Esophagus squamous epithelium (tissue), 5 donors: ENCODE data around the gene SCG2. TPM values are rescaled to one million over a fixed set of nuclear protein-coding genes. Genes with fewer than 3 reads are reported as not detected.

Experiments used
- DNase-seq: peaks from one replicate; lab custom pipeline; 2025; lab: John Stamatoyannopoulos, UW
- H3K27ac ChIP-seq, 4 donors: fragments of 200-600 bp; sonication (generic); one replicate each; pipeline ENCODE4 v1.5.1; 2016 to 2019; ENCODE audit warnings: mild to moderate bottlenecking in 1 of 4
- H3K27me3 ChIP-seq, 4 donors: fragments of 200-600 bp; sonication (generic); 1 replicate in 3 of 4; 2 replicates in 1 of 4; pipeline versions ENCODE4 v1.5.1 to v1.6.0; 2017 to 2021; ENCODE audit warnings: antibody characterized with exemption in 1 of 4
- H3K36me3 ChIP-seq, 3 donors: fragments of 200-600 bp; sonication (generic); one replicate each; pipeline ENCODE4 v1.5.1; 2016 to 2019
- H3K4me1 ChIP-seq, 3 donors: fragments of 200-600 bp; sonication (generic); one replicate each; pipeline ENCODE4 v1.5.1; 2017 to 2019
- H3K4me3 ChIP-seq, 4 donors: fragments of 200-600 bp; sonication (generic); 1 replicate in 3 of 4; 2 replicates in 1 of 4; pipeline ENCODE4 v1.5.1; 2016 to 2019; ENCODE audit warnings: mild to moderate bottlenecking in 2 of 4, moderate library complexity in 1 of 4
- H3K9me3 ChIP-seq, 3 donors: fragments of 200-600 bp; sonication (generic); one replicate each; pipeline ENCODE4 v1.5.1; 2016 to 2019
- POLR2A ChIP-seq, 4 donors: fragments of 450-650 bp; IDR thresholded peaks; one replicate each; pipeline ENCODE4 v1.6.1; 2017; ENCODE audit warnings: antibody characterized with exemption in 4 of 4, mild to moderate bottlenecking in 4 of 4, moderate library complexity in 3 of 4
- whole genome bisulfite sequencing, 2 donors: methylation state at CpG; one replicate each; pipeline ENCODE4 v1.1.5; 2018; 5-methylcytosine and 5-hydroxymethylcytosine counted together
- intact Hi-C: fragments of 100-400 bp; cut with DNase I; formaldehyde crosslinking; loops from one replicate; pipeline ENCODE4 v1.15.0; 2022
- total RNA-seq, 4 donors: library from RNA; depleted of rRNA; stranded (reverse); fragments of >200 nt; gene quantifications; one replicate each; pipeline ENCODE4 v1.1.0, GENCODE V29; 2016
- TF ChIP-seq, protein P1 (sequence below), 6 experiments: fragments of 450-650 bp in 4 of 6; fragments of 200-600 bp in 2 of 6; sonication (generic) in 2 of 6; IDR thresholded peaks; one replicate each; pipeline ENCODE4 v1.5.1; 2016 to 2019; ENCODE audit warnings: antibody characterized with exemption in 6 of 6, mild to moderate bottlenecking in 4 of 6, moderate library complexity in 4 of 6
- donor health status: DM: yes; HTN: yes; CAD: no.

SCG2 gene
- total RNA-seq, 4 donors from 2014 or later, result 0.13 to 0.18 TPM; not detected in 2

DNA sequence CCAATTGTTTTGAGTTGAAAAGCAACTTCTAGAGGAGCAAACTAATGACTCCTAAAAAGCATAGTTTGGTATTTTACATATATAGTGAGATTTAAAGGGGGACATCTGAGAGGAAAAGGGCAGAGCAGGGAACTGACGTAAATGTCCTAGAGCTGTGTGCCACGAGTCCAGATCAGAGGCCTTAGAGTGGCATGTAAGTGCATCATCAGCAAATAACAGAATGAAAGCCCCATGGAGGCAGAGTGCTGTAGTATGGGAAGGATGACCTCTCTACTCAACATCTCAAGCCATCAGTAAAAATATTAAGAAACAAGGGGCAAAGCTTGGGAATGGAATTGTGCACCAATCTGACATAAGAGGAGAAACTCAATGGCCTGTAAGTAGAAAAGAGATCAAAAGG, 31.4 kb downstream of the SCG2 start:
- TF ChIP-seq POLR2A (IDR thresholded peaks at IDR 0.05), result no peak
- TF ChIP-seq, protein P1, sequence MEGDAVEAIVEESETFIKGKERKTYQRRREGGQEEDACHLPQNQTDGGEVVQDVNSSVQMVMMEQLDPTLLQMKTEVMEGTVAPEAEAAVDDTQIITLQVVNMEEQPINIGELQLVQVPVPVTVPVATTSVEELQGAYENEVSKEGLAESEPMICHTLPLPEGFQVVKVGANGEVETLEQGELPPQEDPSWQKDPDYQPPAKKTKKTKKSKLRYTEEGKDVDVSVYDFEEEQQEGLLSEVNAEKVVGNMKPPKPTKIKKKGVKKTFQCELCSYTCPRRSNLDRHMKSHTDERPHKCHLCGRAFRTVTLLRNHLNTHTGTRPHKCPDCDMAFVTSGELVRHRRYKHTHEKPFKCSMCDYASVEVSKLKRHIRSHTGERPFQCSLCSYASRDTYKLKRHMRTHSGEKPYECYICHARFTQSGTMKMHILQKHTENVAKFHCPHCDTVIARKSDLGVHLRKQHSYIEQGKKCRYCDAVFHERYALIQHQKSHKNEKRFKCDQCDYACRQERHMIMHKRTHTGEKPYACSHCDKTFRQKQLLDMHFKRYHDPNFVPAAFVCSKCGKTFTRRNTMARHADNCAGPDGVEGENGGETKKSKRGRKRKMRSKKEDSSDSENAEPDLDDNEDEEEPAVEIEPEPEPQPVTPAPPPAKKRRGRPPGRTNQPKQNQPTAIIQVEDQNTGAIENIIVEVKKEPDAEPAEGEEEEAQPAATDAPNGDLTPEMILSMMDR (IDR thresholded peaks at IDR 0.05), result no peak
- 76 to 90% methylated on average over 2 of the region's 2 CpGs for WGBS, 2 donors
- intact Hi-C loops, result no loop called here
- no peak overlapping the region for H3K4me3 ChIP-seq
- no peaks in the 10 kb centered on the region for H3K9me3 ChIP-seq
- no peak for DNase-seq
- no peaks in the 10 kb centered on the region for H3K4me1 ChIP-seq
- H3K27ac ChIP-seq, result no peak overlapping the region
- H3K27me3 ChIP-seq, result no peaks in the 10 kb centered on the region
- H3K36me3 ChIP-seq, result no peaks in the 10 kb centered on the region

GRCh38 chr2:223566396-223566795, 35.8 kb downstream of the SCG2 start:
- WGBS, 2 donors, result 62 to 67% methylated on average over 1 of the region's 1 CpG

GRCh38 chr2:223563462-223563861, 38.7 kb downstream of the SCG2 start:
- no peak for TF ChIP-seq POLR2A (IDR thresholded peaks at IDR 0.05)
- TF ChIP-seq, protein P1 (IDR thresholded peaks at IDR 0.05), result no peak
- H3K4me1 ChIP-seq, result no peaks in the 10 kb centered on the region
- DNase-seq, result no peak
- H3K9me3 ChIP-seq, result no peaks in the 10 kb centered on the region
- no peak overlapping the region for H3K27ac ChIP-seq
- H3K36me3 ChIP-seq, result no peaks in the 10 kb centered on the region
- H3K27me3 ChIP-seq, result no peaks in the 10 kb centered on the region
- no peak overlapping the region for H3K4me3 ChIP-seq
- intact Hi-C loops, result no loop called here

More at GRCh38 chr2:223566396-223566795, 35.8 kb downstream of the SCG2 start:
- intact Hi-C loops, result no loop called here
- H3K27ac ChIP-seq, result no peak overlapping the region
- no peak for TF ChIP-seq POLR2A (IDR thresholded peaks at IDR 0.05)
- TF ChIP-seq, protein P1 (IDR thresholded peaks at IDR 0.05), result no peak
- no peaks in the 10 kb centered on the region for H3K36me3 ChIP-seq
- H3K27me3 ChIP-seq, result no peaks in the 10 kb centered on the region
- no peaks in the 10 kb centered on the region for H3K4me1 ChIP-seq
- no peaks in the 10 kb centered on the region for H3K9me3 ChIP-seq
- H3K4me3 ChIP-seq, result no peak overlapping the region
- DNase-seq, result no peak

- H3K36me3 ChIP-seq, result no peaks in the 10 kb centered on the region
- no peak for TF ChIP-seq POLR2A (IDR thresholded peaks at IDR 0.05)
- TF ChIP-seq, protein P1 (IDR thresholded peaks at IDR 0.05), result no peak
- DNase-seq, result no peak
- H3K9me3 ChIP-seq, result no peaks in the 10 kb centered on the region
- H3K27me3 ChIP-seq, result no peaks in the 10 kb centered on the region
- 73 to 74% methylated on average over 2 of the region's 2 CpGs for WGBS, 2 donors
- H3K27ac ChIP-seq, result no peak overlapping the region
- intact Hi-C loops, result no loop called here
- no peaks in the 10 kb centered on the region for H3K4me1 ChIP-seq
- no peak overlapping the region for H3K4me3 ChIP-seq
These were observed 40.1 kb downstream of the SCG2 start for GRCh38 chr2:223562078-223562477.

GRCh38 chr2:223560749-223561435, 41.3 kb downstream of the SCG2 start:
- DNase-seq, result no peak
- no peaks in the 10 kb centered on the region for H3K9me3 ChIP-seq
- intact Hi-C loops, result no loop called here
- TF ChIP-seq, protein P1 (IDR thresholded peaks at IDR 0.05), result no peak
- TF ChIP-seq POLR2A (IDR thresholded peaks at IDR 0.05), result no peak
- no peaks in the 10 kb centered on the region for H3K4me1 ChIP-seq
- H3K4me3 ChIP-seq, result no peak overlapping the region
- 48 to 76% methylated on average over 7 of the region's 7 CpGs for WGBS, 2 donors
- no peaks in the 10 kb centered on the region for H3K36me3 ChIP-seq
- no peak overlapping the region for H3K27ac ChIP-seq
- no peaks in the 10 kb centered on the region for H3K27me3 ChIP-seq
